IPS-NIHi11 (cell line): ENCODE data around the gene C11orf97.
"Not testable (repeated sequence)": the region's sequence is repeated elsewhere in the genome, so short reads cannot be mapped to it uniquely, and the experiment has no call there.

ENCODE experiments used
- DNase-seq: peaks from one replicate; pipeline ENCODE4 v3.0.0; 2012; ENCODE audit warnings: mixed read lengths, low spot score

Gene C11orf97

GRCh38 chr11:94511932-94512781 is at the start of gene C11orf97:
Gene C11orf97 (plus strand): TSS chr11:94512461. CDS start chr11:94512529, 68 bp downstream.
- peak; percentile 87 for DNase-seq

GRCh38 chr11:94469416-94469815 is 42.8 kb upstream of the C11orf97 start:
- DNase-seq: no peak

- DNase-seq: no peak
Measured at GRCh38 chr11:94472916-94473799, 39.1 kb upstream of the C11orf97 start.

GRCh38 chr11:94477624-94478023 is 34.6 kb upstream of the C11orf97 start:
- DNase-seq: no peak

GRCh38 chr11:94481342-94481741 is 30.9 kb upstream of the C11orf97 start:
- DNase-seq: no peak

- no peak for DNase-seq
Measured at GRCh38 chr11:94486068-94486467, 26.2 kb upstream of the C11orf97 start.

GRCh38 chr11:94493281-94494125 is 18.8 kb upstream of the C11orf97 start, which contains the start of the genes ANKRD49 and MRE11:
Gene ANKRD49 (plus strand): TSS chr11:94493984. CDS start chr11:94496694, 2,710 bp downstream.
Gene MRE11 (minus strand): TSS chr11:94493844. CDS start chr11:94492801, 1,043 bp downstream.
- peak; percentile 90 for DNase-seq

- peak; percentile 54 for DNase-seq
Measured at GRCh38 chr11:94494126-94494680, 18.1 kb upstream of the C11orf97 start.

GRCh38 chr11:94500181-94500580 is 12.1 kb upstream of the C11orf97 start:
- DNase-seq: no peak

- DNase-seq: no peak
Measured at GRCh38 chr11:94501522-94501921, 10.7 kb upstream of the C11orf97 start.

- peak; percentile 34 for DNase-seq
Measured at GRCh38 chr11:94504689-94505293, 7.5 kb upstream of the C11orf97 start.

- not testable (repeated sequence) for DNase-seq
Measured at GRCh38 chr11:94506513-94506912, 5.7 kb upstream of the C11orf97 start.

GRCh38 chr11:94507485-94507884 is 4.8 kb upstream of the C11orf97 start:
- no peak for DNase-seq

GRCh38 chr11:94513091-94513490 is 830 bp downstream of the C11orf97 start:
- peak; percentile 14 for DNase-seq

- no peak for DNase-seq
Measured at GRCh38 chr11:94515398-94515797, 3.1 kb downstream of the C11orf97 start.

- no peak for DNase-seq
Measured at GRCh38 chr11:94516725-94517124, 4.5 kb downstream of the C11orf97 start.

- no peak for DNase-seq
Measured at GRCh38 chr11:94518300-94518699, 6.0 kb downstream of the C11orf97 start.

GRCh38 chr11:94519478-94520084 is 7.3 kb downstream of the C11orf97 start:
- DNase-seq: peak; percentile 17

GRCh38 chr11:94521684-94522083 is 9.4 kb downstream of the C11orf97 start:
- peak; percentile 20 for DNase-seq

- no peak for DNase-seq
Measured at GRCh38 chr11:94524341-94524740, 12.1 kb downstream of the C11orf97 start.
